CD8-positive, alpha-beta memory T cell (primary cell): ENCODE measurements around the gene JMY. TPM values are rescaled to one million over a fixed set of nuclear protein-coding genes. Genes with fewer than 3 reads are reported as not detected.
A peak's percentile ranks its signal among the peaks of the same experiment; 100 is the strongest.

Experiments used
- CTCF ChIA-PET: fragments of 350-600 bp; sonication (Branson Sonifier 250); formaldehyde crosslinking; loops from one replicate; lab custom pipeline; 2021; ENCODE audit warnings: antibody characterized with exemption; lab: Charles Lee
- POLR2A ChIA-PET: fragments of 350-600 bp; sonication (Branson Sonifier 250); formaldehyde crosslinking; loops from one replicate; lab custom pipeline; 2021; ENCODE audit warnings: antibody characterized with exemption; lab: Charles Lee
- DNase-seq, 5 donors: peaks; one replicate each; pipeline versions ENCODE4 v3.0.0 to v3.0.0-alpha.2; 2020 to 2022; ENCODE audit warnings: mixed read lengths in 1 of 5
- H3K27ac ChIP-seq: one replicate; pipeline ENCODE4 v1.7.0; 2013; ENCODE audit warnings: low read depth, mild to moderate bottlenecking, low read length, moderate library complexity
- H3K27me3 ChIP-seq: 2 replicates; pipeline ENCODE4 v1.7.0; 2013; ENCODE audit warnings: low read length, mild to moderate bottlenecking; ENCODE audit not compliant: insufficient read depth, poor library complexity, severe bottlenecking
- H3K36me3 ChIP-seq: 2 replicates; pipeline ENCODE4 v1.7.0; 2013; ENCODE audit warnings: mild to moderate bottlenecking, low read length, moderate library complexity; ENCODE audit not compliant: insufficient read depth
- H3K4me1 ChIP-seq: 2 replicates; pipeline ENCODE4 v1.7.0; 2013; ENCODE audit warnings: mild to moderate bottlenecking, low read length, moderate library complexity; ENCODE audit not compliant: insufficient read depth
- H3K4me3 ChIP-seq: 2 replicates; pipeline ENCODE4 v1.7.0; 2013; ENCODE audit warnings: mild to moderate bottlenecking, low read length
- H3K9me3 ChIP-seq: 2 replicates; pipeline ENCODE4 v1.7.0; 2013; ENCODE audit warnings: mild to moderate bottlenecking, low read length
- H3K27ac Mint-ChIP-seq, 8 donors: one replicate each; pipeline ENCODE4 v1.8.0; 2020 to 2021; ENCODE audit warnings: mixed read lengths in 8 of 8, mild to moderate bottlenecking in 6 of 8, inconsistent platforms in 3 of 8, moderate library complexity in 3 of 8
- H3K27me3 Mint-ChIP-seq, 2 donors: one replicate each; pipeline ENCODE4 v1.8.0; 2020 to 2021; ENCODE audit warnings: mixed read lengths in 2 of 2, mild to moderate bottlenecking in 1 of 2, moderate library complexity in 1 of 2
- H3K36me3 Mint-ChIP-seq, 3 donors: one replicate each; pipeline ENCODE4 v1.8.0; 2020 to 2021; ENCODE audit warnings: mixed read lengths in 3 of 3, inconsistent platforms in 1 of 3, mild to moderate bottlenecking in 1 of 3
- H3K4me1 Mint-ChIP-seq, 3 donors: one replicate each; pipeline ENCODE4 v1.8.0; 2020 to 2021; ENCODE audit warnings: mixed read lengths in 3 of 3, inconsistent platforms in 1 of 3, mild to moderate bottlenecking in 1 of 3
- H3K4me3 Mint-ChIP-seq, 7 donors: one replicate each; pipeline ENCODE4 v1.8.0; 2020 to 2021; ENCODE audit warnings: mixed read lengths in 7 of 7, mild to moderate bottlenecking in 6 of 7, moderate library complexity in 4 of 7, inconsistent platforms in 2 of 7
- H3K9me3 Mint-ChIP-seq, 5 donors: one replicate each; pipeline ENCODE4 v1.8.0; 2020 to 2022; ENCODE audit warnings: mixed read lengths in 5 of 5, mild to moderate bottlenecking in 3 of 5, moderate library complexity in 2 of 5, inconsistent platforms in 1 of 5
- polyA plus RNA-seq: library from polyadenylated mRNA; unstranded; fragments of 300-500 nt; fragmentation: Illumina TruSeq; gene quantifications from one replicate; pipeline ENCODE4 v1.2.3, GENCODE V29; 2021
- total RNA-seq, 2 experiments: library from RNA; stranded (reverse); gene quantifications; one replicate each; pipeline ENCODE4 v1.2.3, GENCODE V29; 2021

The JMY gene
- total and polyA plus RNA-seq, 3 experiments from 2014 or later, result 5.1 to 7.6 (median 7.6) TPM

GRCh38 chr5:79257314-79257713 lies 21.4 kb downstream of the JMY start:
- no peaks in the 10 kb centered on the region for H3K27me3 Mint-ChIP-seq

GRCh38 chr5:79258801-79259200 lies 22.9 kb downstream of the JMY start:
- no peaks in the 10 kb centered on the region for H3K36me3 ChIP-seq
- no peak overlapping the region for H3K4me3 ChIP-seq
- H3K27ac Mint-ChIP-seq, result no peak overlapping the region
- no peak overlapping the region for H3K4me3 Mint-ChIP-seq
- no peaks in the 10 kb centered on the region for H3K27me3 ChIP-seq
- H3K9me3 ChIP-seq, result no peaks in the 10 kb centered on the region
- H3K4me1 ChIP-seq, result peaks cover 18% of the 10 kb centered on the region
- H3K27me3 Mint-ChIP-seq, result no peaks in the 10 kb centered on the region
- peaks cover 55 to 66% (median 60%) of the 10 kb centered on the region in 3 donors for H3K4me1 Mint-ChIP-seq
- peaks cover 0 to 16% (median 5%) of the 10 kb centered on the region in 3 donors for H3K36me3 Mint-ChIP-seq
- ChIA-PET CTCF (no interaction called here), POLR2A (interaction anchor here (0.5 kb wide), 1 partner anchor 982 kb away, joined by 3 read pairs; no protein-coding TSS in a partner anchor)
- no peak for DNase-seq
- H3K27ac ChIP-seq, result no peak overlapping the region
- no peaks in the 10 kb centered on the region for H3K9me3 Mint-ChIP-seq

More at GRCh38 chr5:79257314-79257713, 21.4 kb downstream of the JMY start:
- peaks cover 9% of the 10 kb centered on the region for H3K4me1 ChIP-seq
- no peaks in the 10 kb centered on the region for H3K36me3 ChIP-seq
- no peaks in the 10 kb centered on the region for H3K27me3 ChIP-seq
- H3K4me3 ChIP-seq, result no peak overlapping the region
- H3K27ac ChIP-seq, result no peak overlapping the region
- POLR2A ChIA-PET, result no interaction called here
- H3K27ac Mint-ChIP-seq, result no peak overlapping the region
- H3K9me3 Mint-ChIP-seq, result no peaks in the 10 kb centered on the region
- H3K4me1 Mint-ChIP-seq, result peaks cover 57 to 68% (median 62%) of the 10 kb centered on the region in 3 donors
- CTCF ChIA-PET, result interaction anchor here (0.7 to 1.7 kb wide), 2 partner anchors 53 to 278 kb away, joined by 4 read pairs; no protein-coding TSS in a partner anchor
- H3K9me3 ChIP-seq, result no peaks in the 10 kb centered on the region
- H3K36me3 Mint-ChIP-seq, result peaks cover 0 to 11% (median 5%) of the 10 kb centered on the region in 3 donors
- DNase-seq, result no peak
- H3K4me3 Mint-ChIP-seq, result no peak overlapping the region

- Histone ChIP-seq H3K36me3 (no peaks in the 10 kb centered on the region), H3K27ac (no peak overlapping the region), H3K27me3 (no peaks in the 10 kb centered on the region), H3K4me1 (peaks cover 18% of the 10 kb centered on the region), H3K9me3 (no peaks in the 10 kb centered on the region), H3K4me3 (no peak overlapping the region)
- Mint-ChIP-seq H3K9me3 (no peaks in the 10 kb centered on the region), H3K4me3 (no peak overlapping the region), H3K4me1 (peaks cover 52 to 61% (median 55%) of the 10 kb centered on the region in 3 donors), H3K36me3 (peaks cover 0 to 14% (median 2%) of the 10 kb centered on the region in 3 donors), H3K27me3 (no peaks in the 10 kb centered on the region), H3K27ac (no peak overlapping the region)
- ChIA-PET POLR2A (no interaction called here), CTCF (no interaction called here)
- DNase-seq, result no peak
Observed at GRCh38 chr5:79259383-79259782, 23.5 kb downstream of the JMY start.

GRCh38 chr5:79259810-79260209 lies 23.9 kb downstream of the JMY start:
- H3K36me3 ChIP-seq, result no peaks in the 10 kb centered on the region
- no peaks in the 10 kb centered on the region for H3K9me3 Mint-ChIP-seq
- H3K36me3 Mint-ChIP-seq, result peaks cover 0 to 16% (median 0%) of the 10 kb centered on the region in 3 donors
- DNase-seq, result no peak
- no peaks in the 10 kb centered on the region for H3K9me3 ChIP-seq
- H3K4me1 ChIP-seq, result peaks cover 18% of the 10 kb centered on the region
- no peak overlapping the region for H3K4me3 ChIP-seq
- no peaks in the 10 kb centered on the region for H3K27me3 ChIP-seq
- H3K4me3 Mint-ChIP-seq, result no peak overlapping the region
- H3K27me3 Mint-ChIP-seq, result no peaks in the 10 kb centered on the region
- POLR2A ChIA-PET, result no interaction called here
- CTCF ChIA-PET, result no interaction called here
- H3K4me1 Mint-ChIP-seq, result peaks cover 50 to 60% (median 55%) of the 10 kb centered on the region in 3 donors
- no peak overlapping the region for H3K27ac ChIP-seq
- H3K27ac Mint-ChIP-seq, result no peak overlapping the region

DNA sequence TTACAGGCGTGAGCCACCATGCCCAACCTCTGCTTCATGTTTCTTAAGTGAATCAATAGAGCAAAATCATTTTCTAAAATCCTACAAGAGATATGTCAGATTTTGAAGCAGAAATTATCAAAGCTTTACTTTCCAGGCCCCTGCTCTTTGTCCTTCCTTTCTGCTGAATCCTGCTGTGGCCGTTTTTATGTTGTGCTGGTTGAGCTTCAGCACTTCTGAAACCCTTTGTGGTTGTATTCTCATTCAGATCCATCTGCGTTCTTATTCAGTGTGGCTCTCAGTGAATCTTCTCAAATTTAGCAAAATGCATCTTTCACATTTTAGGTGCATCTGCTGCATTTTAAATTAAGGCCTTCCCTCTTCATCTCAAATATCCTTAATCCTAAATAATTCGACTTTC lies 26.0 kb downstream of the JMY start:
- ChIA-PET POLR2A (interaction anchor here (0.6 kb wide), 1 partner anchor 12 kb away, joined by 4 read pairs; no protein-coding TSS in a partner anchor), CTCF (no interaction called here)
- H3K4me3 Mint-ChIP-seq, result no peak overlapping the region

GRCh38 chr5:79263290-79263689 lies 27.4 kb downstream of the JMY start:
- Mint-ChIP-seq H3K9me3 (no peaks in the 10 kb centered on the region), H3K27me3 (no peaks in the 10 kb centered on the region), H3K27ac (peak overlapping the region in 1 of 8 donors; percentile 7), H3K4me3 (peak overlapping the region in 1 of 7 donors; percentile 27), H3K4me1 (peaks cover 48 to 64% (median 61%) of the 10 kb centered on the region in 3 donors), H3K36me3 (peaks cover 0 to 15% (median 0%) of the 10 kb centered on the region in 3 donors)
- Histone ChIP-seq H3K27me3 (no peaks in the 10 kb centered on the region), H3K27ac (no peak overlapping the region), H3K4me1 (peaks cover 12% of the 10 kb centered on the region), H3K36me3 (no peaks in the 10 kb centered on the region), H3K9me3 (no peaks in the 10 kb centered on the region), H3K4me3 (no peak overlapping the region)
- peak in 2 of 5 donors; percentile 10 to 13 for DNase-seq
- CTCF ChIA-PET, result interaction anchor here (1.0 kb wide), 1 partner anchor 26 kb away, joined by 3 read pairs; no protein-coding TSS in a partner anchor
- POLR2A ChIA-PET, result no interaction called here

More for the DNA sequence above, 26.0 kb downstream of the JMY start:
- H3K4me3 ChIP-seq, result no peak overlapping the region
- Mint-ChIP-seq H3K27ac (no peak overlapping the region), H3K36me3 (peaks cover 0 to 12% (median 0%) of the 10 kb centered on the region in 3 donors), H3K27me3 (no peaks in the 10 kb centered on the region), H3K9me3 (no peaks in the 10 kb centered on the region), H3K4me1 (peaks cover 44 to 56% (median 52%) of the 10 kb centered on the region in 3 donors)
- peaks cover 12% of the 10 kb centered on the region for H3K4me1 ChIP-seq
- no peaks in the 10 kb centered on the region for H3K36me3 ChIP-seq
- H3K9me3 ChIP-seq, result no peaks in the 10 kb centered on the region
- no peaks in the 10 kb centered on the region for H3K27me3 ChIP-seq
- DNase-seq, result no peak
- H3K27ac ChIP-seq, result no peak overlapping the region

- H3K9me3 Mint-ChIP-seq, result no peaks in the 10 kb centered on the region
- H3K27ac Mint-ChIP-seq, result peak overlapping the region in 1 of 8 donors; percentile 47
- Histone ChIP-seq H3K27me3 (no peaks in the 10 kb centered on the region), H3K27ac (no peak overlapping the region), H3K36me3 (no peaks in the 10 kb centered on the region), H3K9me3 (no peaks in the 10 kb centered on the region), H3K4me3 (no peak overlapping the region), H3K4me1 (peaks cover 12% of the 10 kb centered on the region)
- peaks cover 55 to 78% (median 69%) of the 10 kb centered on the region in 3 donors for H3K4me1 Mint-ChIP-seq
- no peak overlapping the region for H3K4me3 Mint-ChIP-seq
- no peaks in the 10 kb centered on the region for H3K27me3 Mint-ChIP-seq
- DNase-seq, result no peak
- CTCF ChIA-PET, result no interaction called here
- H3K36me3 Mint-ChIP-seq, result peaks cover 0 to 22% (median 2%) of the 10 kb centered on the region in 3 donors
- POLR2A ChIA-PET, result no interaction called here
Observed at GRCh38 chr5:79267180-79267579, 31.2 kb downstream of the JMY start.

DNA sequence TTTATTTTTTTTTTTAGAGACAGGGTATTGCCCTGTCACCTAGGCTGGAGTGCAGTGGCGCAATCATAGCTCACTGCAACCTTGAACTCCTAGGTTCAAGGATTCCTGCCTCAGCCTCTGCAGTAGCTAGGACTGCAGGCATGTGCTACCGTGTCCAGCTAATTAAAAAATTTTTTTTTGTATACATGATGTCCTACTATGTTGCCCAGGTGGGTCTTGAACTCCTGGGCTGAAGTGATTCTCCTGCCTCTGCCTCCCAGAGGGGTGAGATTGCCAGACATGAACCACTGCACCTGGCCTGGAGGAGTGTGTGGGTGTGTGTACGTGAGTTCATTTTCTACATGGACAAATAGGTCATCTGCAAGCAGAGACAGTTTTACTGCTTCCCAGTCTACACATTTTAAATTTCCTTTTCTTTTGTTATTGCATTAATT lies 33.8 kb downstream of the JMY start:
- no peaks in the 10 kb centered on the region for H3K36me3 ChIP-seq
- Mint-ChIP-seq H3K9me3 (no peaks in the 10 kb centered on the region), H3K36me3 (peaks cover 0 to 13% (median 2%) of the 10 kb centered on the region in 3 donors), H3K27me3 (no peaks in the 10 kb centered on the region), H3K4me1 (peaks cover 48 to 81% (median 71%) of the 10 kb centered on the region in 3 donors), H3K4me3 (peak overlapping the region in 1 of 7 donors; percentile 8), H3K27ac (peak overlapping the region in 1 of 8 donors; percentile 20)
- POLR2A ChIA-PET, result no interaction called here
- no peak overlapping the region for H3K27ac ChIP-seq
- H3K4me1 ChIP-seq, result no peaks in the 10 kb centered on the region
- CTCF ChIA-PET, result no interaction called here
- no peak for DNase-seq
- H3K4me3 ChIP-seq, result no peak overlapping the region
- no peaks in the 10 kb centered on the region for H3K9me3 ChIP-seq
- H3K27me3 ChIP-seq, result no peaks in the 10 kb centered on the region
